ENCODE results near the gene CFAP97D1. TPM values are rescaled to one million over a fixed set of nuclear protein-coding genes. Genes with fewer than 3 reads are reported as not detected.

CFAP97D1 gene
- total and polyA plus RNA-seq, 10 of the 15 experiments (the other 5 are each of a cell fraction or from before 2014, with no cell fraction given) = 0.13 TPM; not detected in 9

- no TSS peak for BruUV-seq (replicated peaks)
- H4K20me1 ChIP-seq (ENCODE audit: control insufficient read depth, insufficient read depth) = no peaks in the 10 kb centered on the region
- H3K9me3 ChIP-seq (replicated peaks; ENCODE audit: control insufficient read depth, insufficient read depth, low read length) = no peaks in the 10 kb centered on the region
- ChIA-PET SMC1A (ENCODE audit: uncharacterized antibody, unreplicated experiment) (no interaction called here), POLR2A (no interaction called here), RAD21 (ENCODE audit: unreplicated experiment) (no interaction called here), CTCF (interaction anchor here (1.5 kb wide), 1 partner anchor 27 kb away, joined by 3 read pairs; no protein-coding TSS in a partner anchor)
- DNase-seq (ENCODE audit: low read depth, low spot score) = no peak
- no peak overlapping the region for H3K27ac ChIP-seq (ENCODE audit: control insufficient read depth, insufficient read depth)
- H3K9ac ChIP-seq (ENCODE audit: control insufficient read depth, insufficient read depth, low read length) = no peak overlapping the region
- intact Hi-C loops (cut with micrococcal nuclease; ENCODE audit: unreplicated experiment) (no loop called here), in situ Hi-C loops (cut with MboI) (no loop called here)
- no peak for ATAC-seq
- no peak overlapping the region for H3K4me3 ChIP-seq
- no peaks in the 10 kb centered on the region for H3K79me2 ChIP-seq (ENCODE audit: control insufficient read depth, insufficient read depth, low read length)
- no peak for FAIRE-seq
- peaks cover 0 to 4% of the 10 kb centered on the region in 2 experiments; a peak in 1 of 4 replicates for H3K27me3 ChIP-seq (replicated peaks in 1 of 2; ENCODE audit: control insufficient read depth in 2 of 2, insufficient read depth in 2 of 2, low read length in 1 of 2)
- H3K4me2 ChIP-seq (ENCODE audit: control insufficient read depth, insufficient read depth) = no peak overlapping the region
- WGBS (ENCODE audit: insufficient coverage, insufficient replicate concordance, low lambda C conversion rate, missing lambda C conversion rate) = 36% methylated on average over 2 of the region's 2 CpGs
- no peaks in the 10 kb centered on the region for H3K36me3 ChIP-seq (ENCODE audit: control insufficient read depth in 2 of 2, insufficient read depth in 2 of 2, low read length in 1 of 2)
- H2AFZ ChIP-seq (ENCODE audit: control insufficient read depth, low read depth, low read length) = no peak overlapping the region
- no peaks in the 10 kb centered on the region for H3K4me1 ChIP-seq (ENCODE audit: control insufficient read depth, insufficient read depth, low read length)
- TF ChIP-seq, protein P1, sequence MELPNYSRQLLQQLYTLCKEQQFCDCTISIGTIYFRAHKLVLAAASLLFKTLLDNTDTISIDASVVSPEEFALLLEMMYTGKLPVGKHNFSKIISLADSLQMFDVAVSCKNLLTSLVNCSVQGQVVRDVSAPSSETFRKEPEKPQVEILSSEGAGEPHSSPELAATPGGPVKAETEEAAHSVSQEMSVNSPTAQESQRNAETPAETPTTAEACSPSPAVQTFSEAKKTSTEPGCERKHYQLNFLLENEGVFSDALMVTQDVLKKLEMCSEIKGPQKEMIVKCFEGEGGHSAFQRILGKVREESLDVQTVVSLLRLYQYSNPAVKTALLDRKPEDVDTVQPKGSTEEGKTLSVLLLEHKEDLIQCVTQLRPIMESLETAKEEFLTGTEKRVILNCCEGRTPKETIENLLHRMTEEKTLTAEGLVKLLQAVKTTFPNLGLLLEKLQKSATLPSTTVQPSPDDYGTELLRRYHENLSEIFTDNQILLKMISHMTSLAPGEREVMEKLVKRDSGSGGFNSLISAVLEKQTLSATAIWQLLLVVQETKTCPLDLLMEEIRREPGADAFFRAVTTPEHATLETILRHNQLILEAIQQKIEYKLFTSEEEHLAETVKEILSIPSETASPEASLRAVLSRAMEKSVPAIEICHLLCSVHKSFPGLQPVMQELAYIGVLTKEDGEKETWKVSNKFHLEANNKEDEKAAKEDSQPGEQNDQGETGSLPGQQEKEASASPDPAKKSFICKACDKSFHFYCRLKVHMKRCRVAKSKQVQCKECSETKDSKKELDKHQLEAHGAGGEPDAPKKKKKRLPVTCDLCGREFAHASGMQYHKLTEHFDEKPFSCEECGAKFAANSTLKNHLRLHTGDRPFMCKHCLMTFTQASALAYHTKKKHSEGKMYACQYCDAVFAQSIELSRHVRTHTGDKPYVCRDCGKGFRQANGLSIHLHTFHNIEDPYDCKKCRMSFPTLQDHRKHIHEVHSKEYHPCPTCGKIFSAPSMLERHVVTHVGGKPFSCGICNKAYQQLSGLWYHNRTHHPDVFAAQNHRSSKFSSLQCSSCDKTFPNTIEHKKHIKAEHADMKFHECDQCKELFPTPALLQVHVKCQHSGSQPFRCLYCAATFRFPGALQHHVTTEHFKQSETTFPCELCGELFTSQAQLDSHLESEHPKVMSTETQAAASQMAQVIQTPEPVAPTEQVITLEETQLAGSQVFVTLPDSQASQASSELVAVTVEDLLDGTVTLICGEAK (IDR thresholded peaks at IDR 0.05; ENCODE audit: borderline replicate concordance) = no peak
- no peak for TF ChIP-seq IRF4 (IDR thresholded peaks at IDR 0.05; ENCODE audit: low read depth, low read length)
- no peak for TF ChIP-seq NFYB (IDR thresholded peaks at IDR 0.05; ENCODE audit: insufficient read depth, low read depth, low read length)
- TF ChIP-seq GATAD2B (conservative IDR thresholded peaks at IDR 0.05; ENCODE audit: low read depth) = no peak
- TF ChIP-seq MXI1 (IDR thresholded peaks at IDR 0.05; ENCODE audit: low read depth, low read length) = no peak
- TF ChIP-seq, protein P2, sequence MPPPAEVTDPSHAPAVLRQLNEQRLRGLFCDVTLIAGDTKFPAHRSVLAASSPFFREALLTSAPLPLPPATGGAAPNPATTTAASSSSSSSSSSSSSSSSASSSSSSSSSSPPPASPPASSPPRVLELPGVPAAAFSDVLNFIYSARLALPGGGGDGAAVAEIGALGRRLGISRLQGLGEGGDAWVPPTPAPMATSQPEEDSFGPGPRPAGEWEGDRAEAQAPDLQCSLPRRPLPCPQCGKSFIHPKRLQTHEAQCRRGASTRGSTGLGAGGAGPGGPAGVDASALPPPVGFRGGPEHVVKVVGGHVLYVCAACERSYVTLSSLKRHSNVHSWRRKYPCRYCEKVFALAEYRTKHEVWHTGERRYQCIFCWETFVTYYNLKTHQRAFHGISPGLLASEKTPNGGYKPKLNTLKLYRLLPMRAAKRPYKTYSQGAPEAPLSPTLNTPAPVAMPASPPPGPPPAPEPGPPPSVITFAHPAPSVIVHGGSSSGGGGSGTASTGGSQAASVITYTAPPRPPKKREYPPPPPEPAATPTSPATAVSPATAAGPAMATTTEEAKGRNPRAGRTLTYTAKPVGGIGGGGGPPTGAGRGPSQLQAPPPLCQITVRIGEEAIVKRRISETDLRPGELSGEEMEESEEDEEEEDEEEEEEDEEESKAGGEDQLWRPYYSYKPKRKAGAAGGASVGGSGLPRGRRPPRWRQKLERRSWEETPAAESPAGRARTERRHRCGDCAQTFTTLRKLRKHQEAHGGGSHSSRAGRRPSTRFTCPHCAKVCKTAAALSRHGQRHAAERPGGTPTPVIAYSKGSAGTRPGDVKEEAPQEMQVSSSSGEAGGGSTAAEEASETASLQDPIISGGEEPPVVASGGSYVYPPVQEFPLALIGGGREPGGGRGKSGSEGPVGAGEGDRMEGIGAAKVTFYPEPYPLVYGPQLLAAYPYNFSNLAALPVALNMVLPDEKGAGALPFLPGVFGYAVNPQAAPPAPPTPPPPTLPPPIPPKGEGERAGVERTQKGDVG (CRISPR knock-in tag; IDR thresholded peaks at IDR 0.05) = no peak
- TF ChIP-seq MEF2B (IDR thresholded peaks at IDR 0.05; ENCODE audit: partially characterized antibody, poor library complexity, severe bottlenecking) = no peak
- no peak for TF ChIP-seq RAD51 (IDR thresholded peaks at IDR 0.05)
- TF ChIP-seq RUNX3 (IDR thresholded peaks at IDR 0.05; ENCODE audit: low read length) = no peak
- TF ChIP-seq SIN3A (IDR thresholded peaks at IDR 0.05; ENCODE audit: low read depth, low read length) = no peak
- TF ChIP-seq, protein P3, sequence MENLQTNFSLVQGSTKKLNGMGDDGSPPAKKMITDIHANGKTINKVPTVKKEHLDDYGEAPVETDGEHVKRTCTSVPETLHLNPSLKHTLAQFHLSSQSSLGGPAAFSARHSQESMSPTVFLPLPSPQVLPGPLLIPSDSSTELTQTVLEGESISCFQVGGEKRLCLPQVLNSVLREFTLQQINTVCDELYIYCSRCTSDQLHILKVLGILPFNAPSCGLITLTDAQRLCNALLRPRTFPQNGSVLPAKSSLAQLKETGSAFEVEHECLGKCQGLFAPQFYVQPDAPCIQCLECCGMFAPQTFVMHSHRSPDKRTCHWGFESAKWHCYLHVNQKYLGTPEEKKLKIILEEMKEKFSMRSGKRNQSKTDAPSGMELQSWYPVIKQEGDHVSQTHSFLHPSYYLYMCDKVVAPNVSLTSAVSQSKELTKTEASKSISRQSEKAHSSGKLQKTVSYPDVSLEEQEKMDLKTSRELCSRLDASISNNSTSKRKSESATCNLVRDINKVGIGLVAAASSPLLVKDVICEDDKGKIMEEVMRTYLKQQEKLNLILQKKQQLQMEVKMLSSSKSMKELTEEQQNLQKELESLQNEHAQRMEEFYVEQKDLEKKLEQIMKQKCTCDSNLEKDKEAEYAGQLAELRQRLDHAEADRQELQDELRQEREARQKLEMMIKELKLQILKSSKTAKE (IDR thresholded peaks at IDR 0.05; ENCODE audit: low read depth, poor library complexity, severe bottlenecking) = no peak
- TF ChIP-seq EED (IDR thresholded peaks at IDR 0.05; ENCODE audit: low read depth) = no peak
- TF ChIP-seq NBN (IDR thresholded peaks at IDR 0.05) = no peak
- TF ChIP-seq TBL1XR1 (IDR thresholded peaks at IDR 0.05; ENCODE audit: low read depth, low read length) = no peak
- TF ChIP-seq WRNIP1 (IDR thresholded peaks at IDR 0.05; ENCODE audit: borderline replicate concordance, low read depth, low read length) = no peak
- TF ChIP-seq ZNF622 (IDR thresholded peaks at IDR 0.05) = no peak
- no peak for TF ChIP-seq HDAC2 (IDR thresholded peaks at IDR 0.05)
- TF ChIP-seq MTA3 (IDR thresholded peaks at IDR 0.05; ENCODE audit: borderline replicate concordance, low read length) = no peak
Observed at GRCh38 chr17:43732958-43733357, 47.3 kb upstream of the CFAP97D1 start.

Measured in GM12878 (cell line).